Right lobe of liver (tissue), 6 donors: ENCODE results near the gene DYNLT5. TPM values are rescaled to one million over a fixed set of nuclear protein-coding genes. Genes with fewer than 3 reads are reported as not detected.
"Not testable (repeated sequence)": the region's sequence is repeated elsewhere in the genome, so short reads cannot be mapped to it uniquely, and the experiment has no call there.

ENCODE experiments used
- ATAC-seq, 4 donors: fragments of 200-7000 bp; cut with Tn5 transposase; one replicate each; pipeline ENCODE4 v1.9.1; 2020; ENCODE audit warnings: mild to moderate bottlenecking in 4 of 4, moderate library complexity in 4 of 4
- DNase-seq, 3 donors: peaks; one replicate each; pipeline ENCODE4 v3.0.0-alpha.2; 2020
- H3K27ac ChIP-seq, 3 donors: fragments of 200-600 bp; one replicate each; pipeline ENCODE4 v1.8.0; 2022
- H3K27me3 ChIP-seq, 2 donors: fragments of 200-600 bp; one replicate each; pipeline ENCODE4 v1.8.0; 2022
- H3K36me3 ChIP-seq, 4 donors: fragments of 200-600 bp; sonication (generic) in 1 of 4; one replicate each; pipeline versions ENCODE4 v1.5.1 to v1.8.0; 2017 to 2022; ENCODE audit warnings: control low read depth in 1 of 4
- H3K4me1 ChIP-seq, 4 donors: fragments of 200-600 bp; sonication (generic) in 1 of 4; one replicate each; pipeline versions ENCODE4 v1.5.1 to v1.8.0; 2017 to 2022; ENCODE audit warnings: control low read depth in 1 of 4
- H3K4me3 ChIP-seq, 3 donors: fragments of 200-600 bp; one replicate each; pipeline ENCODE4 v1.8.0; 2022
- H3K9me3 ChIP-seq, 4 donors: fragments of 200-600 bp; sonication (generic) in 1 of 4; one replicate each; pipeline versions ENCODE4 v1.5.1 to v1.8.0; 2017 to 2022; ENCODE audit warnings: control low read depth in 1 of 4
- CTCF ChIP-seq, 4 donors: fragments of 200-600 bp in 3 of 4; fragments of 450-650 bp in 1 of 4; IDR thresholded peaks; one replicate each; pipeline versions ENCODE4 v1.5.1 to v1.8.0; 2016 to 2022; ENCODE audit warnings: antibody characterized with exemption in 4 of 4, mild to moderate bottlenecking in 2 of 4
- POLR2A ChIP-seq: fragments of 450-650 bp; IDR thresholded peaks from one replicate; pipeline ENCODE4 v1.6.1; 2017; ENCODE audit warnings: antibody characterized with exemption, mild to moderate bottlenecking
- WGBS: methylation state at CpG from one replicate; pipeline ENCODE4 v1.1.6; 2018; ENCODE audit warnings: low coverage, low lambda C conversion rate; ENCODE audit not compliant: insufficient coverage; ENCODE audit errors: missing lambda C conversion rate; 5-methylcytosine and 5-hydroxymethylcytosine counted together
- intact Hi-C, 2 donors: fragments of 100-400 bp; cut with DNase I; formaldehyde crosslinking; loops; one replicate each; pipeline versions ENCODE4 v1.11.2 to v1.14.1; 2022
- total RNA-seq, 6 experiments: library from RNA; depleted of rRNA in 2 of 6; stranded (reverse); fragments of >200 nt in 2 of 6; fragmentation: NEBNext Ultra II Directional in 3 of 6; extraction: Animal tissue kit (Norgen Biotek cat#: 25700) in 3 of 6; gene quantifications; one replicate each; pipeline versions ENCODE4 v1.1.0 to v1.2.4, GENCODE V29; 2016 to 2023
- donor health status: DM: no; HTN: yes; CAD: no.
- donor health status: DM: no; HTN: no; CAD: no.
- donor health status: DM: no; HTN: no; CAD: no.
- donor health status: DM: no; HTN: yes; CAD: no.
- donor health status: DM: no; HTN: yes; CAD: no.

DYNLT5 gene
- total RNA-seq, 6 experiments from 2014 or later, result 0.44 to 2.4 (median 1.3) TPM

- no peaks in the 10 kb centered on the region for H3K36me3 ChIP-seq
- no peak for DNase-seq
- TF ChIP-seq POLR2A, result no peak
- TF ChIP-seq CTCF (IDR thresholded peaks at IDR 0.05), result no peak
- H3K27ac ChIP-seq, result no peak overlapping the region
- WGBS, result 50% methylated on average over 1 of the region's 2 CpGs
- intact Hi-C loops, result no loop called here
- no peaks in the 10 kb centered on the region for H3K27me3 ChIP-seq
- H3K4me1 ChIP-seq, result no peaks in the 10 kb centered on the region
- H3K4me3 ChIP-seq, result no peak overlapping the region
- H3K9me3 ChIP-seq, result no peaks in the 10 kb centered on the region
- no peak for ATAC-seq
These were observed 39.4 kb upstream of the DYNLT5 start for GRCh38 chr1:66712839-66713238.

- no peaks in the 10 kb centered on the region for H3K36me3 ChIP-seq
- no peaks in the 10 kb centered on the region for H3K4me1 ChIP-seq
- TF ChIP-seq CTCF (IDR thresholded peaks at IDR 0.05) (no peak), POLR2A (no peak)
- DNase-seq (no peak), ATAC-seq (no peak)
- intact Hi-C loops, result no loop called here
- no peaks in the 10 kb centered on the region for H3K9me3 ChIP-seq
- H3K4me3 ChIP-seq, result no peak overlapping the region
- H3K27ac ChIP-seq, result no peak overlapping the region
- no peaks in the 10 kb centered on the region for H3K27me3 ChIP-seq
These were observed 28.3 kb upstream of the DYNLT5 start for GRCh38 chr1:66723985-66724384.

DNA sequence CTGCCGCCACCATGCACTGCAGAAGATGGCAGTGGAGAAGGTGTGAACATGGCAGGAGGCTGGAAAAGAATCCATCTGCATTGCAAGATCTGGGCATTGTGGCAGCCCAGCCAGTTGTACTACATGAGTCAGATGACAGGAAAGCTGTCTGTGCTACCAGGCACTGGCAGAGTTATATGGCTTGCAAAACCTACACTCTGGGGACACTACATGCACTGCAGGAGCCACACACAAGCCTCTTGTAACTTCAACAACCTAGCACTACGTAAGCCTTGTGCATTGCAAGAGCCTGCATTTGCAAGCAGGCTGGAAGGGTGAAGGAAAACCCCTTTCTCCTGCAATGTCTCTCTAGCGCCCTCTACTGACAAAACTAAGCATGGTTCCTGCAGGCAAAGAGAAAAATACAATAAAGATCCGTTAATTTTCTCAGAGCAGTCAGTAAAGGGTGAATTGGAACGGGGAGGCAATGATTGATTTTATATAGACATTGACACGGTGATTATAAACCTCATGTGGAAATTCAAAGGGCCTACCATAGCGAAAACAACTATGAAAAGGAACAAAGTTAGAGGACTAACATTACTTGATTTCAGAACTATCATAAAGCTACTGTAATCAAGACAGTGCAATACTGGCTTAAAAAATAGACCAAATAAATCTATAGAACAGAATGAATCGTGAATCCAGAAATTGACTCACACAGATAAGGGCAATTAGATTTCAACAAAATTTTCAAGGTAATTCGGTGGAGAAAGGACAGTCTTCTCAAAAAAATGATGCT lies 26.2 kb upstream of the DYNLT5 start:
- intact Hi-C loops, result no loop called here
- H3K27ac ChIP-seq, result no peak overlapping the region
- H3K4me3 ChIP-seq, result no peak overlapping the region
- H3K9me3 ChIP-seq, result no peaks in the 10 kb centered on the region
- TF ChIP-seq CTCF (IDR thresholded peaks at IDR 0.05) (peak; percentile 75 to 98 (median 94)), POLR2A (no peak)
- 7% methylated on average over 8 of the region's 9 CpGs for WGBS
- no peaks in the 10 kb centered on the region for H3K27me3 ChIP-seq
- ATAC-seq, result peak; percentile 73 to 95 (median 85)
- H3K36me3 ChIP-seq, result no peaks in the 10 kb centered on the region
- no peaks in the 10 kb centered on the region for H3K4me1 ChIP-seq
- DNase-seq, result no peak

GRCh38 chr1:66728021-66728420 lies 24.2 kb upstream of the DYNLT5 start:
- Histone ChIP-seq H3K27ac (no peak overlapping the region), H3K36me3 (no peaks in the 10 kb centered on the region), H3K4me1 (no peaks in the 10 kb centered on the region), H3K4me3 (no peak overlapping the region), H3K9me3 (no peaks in the 10 kb centered on the region), H3K27me3 (no peaks in the 10 kb centered on the region)
- 70% methylated on average over 2 of the region's 2 CpGs for WGBS
- no peak for ATAC-seq
- intact Hi-C loops, result no loop called here
- DNase-seq, result no peak
- TF ChIP-seq CTCF (IDR thresholded peaks at IDR 0.05) (no peak), POLR2A (no peak)

GRCh38 chr1:66728716-66729115 lies 23.5 kb upstream of the DYNLT5 start:
- intact Hi-C loops, ATAC-seq, H3K4me3 ChIP-seq, DNase-seq, H3K27me3 ChIP-seq, H3K4me1 ChIP-seq, H3K9me3 ChIP-seq, H3K27ac ChIP-seq, H3K36me3 ChIP-seq: not testable (repeated sequence)
